ENCODE results near the gene H3-3A. TPM values are rescaled to one million over a fixed set of nuclear protein-coding genes. Genes with fewer than 3 reads are reported as not detected.
"Not testable (repeated sequence)": the region's sequence is repeated elsewhere in the genome, so short reads cannot be mapped to it uniquely, and the experiment has no call there.

Gene H3-3A
- total and polyA plus RNA-seq, 2 of the 8 experiments (the other 6 are each of a cell fraction or from before 2014, with no cell fraction given) = 1,157 to 1,223 TPM

- not testable (repeated sequence) for H3K79me2 ChIP-seq (ENCODE audit: control insufficient read depth in 1 of 2, insufficient read depth in 2 of 2, low read length in 2 of 2); DNase-seq (ENCODE audit: low read depth in 1 of 2, low spot score in 2 of 2); H3K4me1 ChIP-seq (replicated peaks in 1 of 4; ENCODE audit: control insufficient read depth in 3 of 4, insufficient read depth in 4 of 4, low read length in 3 of 4); H3K9me3 ChIP-seq (ENCODE audit: insufficient read depth in 2 of 2, low read depth in 1 of 2, low read length in 1 of 2); H4K91ac ChIP-seq (replicated peaks; ENCODE audit: insufficient read length, low read length); H4K5ac ChIP-seq (ENCODE audit: insufficient read length, low read depth, low read length); H2BK5ac ChIP-seq (ENCODE audit: low read depth, low read length); H3K14ac ChIP-seq (ENCODE audit: insufficient read length); H4K8ac ChIP-seq (ENCODE audit: extremely low read depth, insufficient read depth, low read length); H3K27me3 ChIP-seq (replicated peaks in 1 of 4; ENCODE audit: control insufficient read depth in 3 of 4, extremely low read depth in 1 of 4, insufficient read depth in 3 of 4, low read length in 3 of 4); H3K27ac ChIP-seq (ENCODE audit: low read depth, low read length); H2AK5ac ChIP-seq (ENCODE audit: low read depth, low read length); H3K18ac ChIP-seq (ENCODE audit: extremely low read depth, low read length); H3K4ac ChIP-seq (replicated peaks; ENCODE audit: insufficient read length, low read depth, low read length); H2BK20ac ChIP-seq (ENCODE audit: low read length); FAIRE-seq; H3K56ac ChIP-seq (replicated peaks; ENCODE audit: insufficient read length, low read depth, low read length); H2BK12ac ChIP-seq (ENCODE audit: low read depth, low read length); H3K9ac ChIP-seq (replicated peaks in 1 of 4; ENCODE audit: extremely low read depth in 1 of 4, low read depth in 3 of 4, low read length in 3 of 4); H2AFZ ChIP-seq (ENCODE audit: low read length); H2BK15ac ChIP-seq (ENCODE audit: low read length); H3K23me2 ChIP-seq (ENCODE audit: low read depth, low read length); H3K23ac ChIP-seq (ENCODE audit: insufficient read length); H3K4me3 ChIP-seq (ENCODE audit: extremely low read depth in 1 of 4, insufficient read depth in 2 of 4, low read depth in 3 of 4, low read length in 4 of 4); H3K79me1 ChIP-seq (ENCODE audit: low read depth, low read length); H4K20me1 ChIP-seq (replicated peaks in 1 of 2; ENCODE audit: control insufficient read depth in 1 of 2, insufficient read depth in 2 of 2, low read length in 2 of 2); H3K36me3 ChIP-seq (ENCODE audit: control insufficient read depth in 2 of 4, insufficient read depth in 4 of 4, low read length in 3 of 4); H3K4me2 ChIP-seq (ENCODE audit: insufficient read depth in 1 of 2, low read depth in 2 of 2, low read length in 2 of 2); H2BK120ac ChIP-seq (replicated peaks; ENCODE audit: low read depth, low read length)
- ChIA-PET POLR2A (ENCODE audit: partially characterized antibody) (interaction anchor here (1.0 to 2.7 kb wide), 3 partner anchors 9 to 30 kb away, joined by 3 to 11 read pairs (median 5); partner anchors contain the start of gene H3-3A), CTCF (ENCODE audit: partially characterized antibody) (interaction anchor here (0.6 to 1.5 kb wide), 4 partner anchors 10 to 33 kb away, joined by 3 to 4 read pairs (median 3); no protein-coding TSS in a partner anchor)
- 85% methylated on average over 10 of the region's 10 CpGs; no CpG with 5 or more reads in 1 of the 2 experiments for WGBS, 2 experiments (ENCODE audit: extremely low coverage in 1 of 2, insufficient coverage in 1 of 2, insufficient read length in 1 of 2, insufficient replicate concordance in 2 of 2, low coverage in 1 of 2, low lambda C conversion rate in 2 of 2, missing lambda C conversion rate in 1 of 2)
These were observed 29.7 kb downstream of the H3-3A start for GRCh38 chr1:226092048-226092820.

Data from H1 (cell line).